HCT116 (cell line): ENCODE data around the gene TEX11. TPM values are rescaled to one million over a fixed set of nuclear protein-coding genes. Genes with fewer than 3 reads are reported as not detected.
"Not testable (repeated sequence)": the region's sequence is repeated elsewhere in the genome, so short reads cannot be mapped to it uniquely, and the experiment has no call there.

ENCODE experiments used
- ATAC-seq: fragments of 200-7000 bp; cut with Tn5 transposase; 2 replicates; pipeline ENCODE4 v1.9.1; 2020; ENCODE audit warnings: mild to moderate bottlenecking, moderate library complexity
- BruUV-seq: library from RNA; stranded (reverse); fragments of 400-500 nt; replicated peaks from 2 replicates; lab custom pipeline; 2021; lab: Mats Ljungman, UMichigan
- CTCF ChIA-PET: fragments of 300-600 bp; sonication (Branson Sonifier 250); formaldehyde crosslinking; loops from one replicate; lab custom pipeline; 2021; ENCODE audit warnings: antibody characterized with exemption; lab: Charles Lee
- POLR2A ChIA-PET: fragments of 300-600, 350-600 bp; sonication (Branson Sonifier 250); formaldehyde crosslinking; loops from one replicate; lab custom pipeline; 2021; ENCODE audit warnings: antibody characterized with exemption; lab: Charles Lee
- RAD21 ChIA-PET, 2 experiments: fragments of 300-600 bp; sonication (Branson Sonifier 250); formaldehyde crosslinking; loops; one replicate each; lab custom pipeline; 2023; ENCODE audit warnings: low total read pairs in 2 of 2; ENCODE audit not compliant: uncharacterized antibody in 2 of 2, unreplicated experiment in 2 of 2, low non-redundant PET in 1 of 2; lab: Charles Lee
- DNase-seq: peaks from one replicate; pipeline ENCODE4 v3.0.0-alpha.2; 2010; ENCODE audit warnings: low read depth, low spot score
- H2AFZ ChIP-seq: fragments of 200-600 bp; shearing (Covaris generic), sonication (generic); 2 replicates; pipeline ENCODE4 v1.6.1; 2017; ENCODE audit warnings: low read depth, mixed run types, mixed read lengths, antibody characterized with exemption, low read length; ENCODE audit not compliant: poor library complexity, severe bottlenecking
- H3K27ac ChIP-seq: 2 replicates; pipeline ENCODE4 v1.5.1; 2012; ENCODE audit warnings: low read depth, low read length
- H3K27me3 ChIP-seq: fragments of 200-600 bp; sonication (generic); 2 replicates; pipeline ENCODE4 v1.6.1; 2016; ENCODE audit warnings: mixed run types, low read length, mixed read lengths; ENCODE audit not compliant: insufficient read depth
- H3K36me3 ChIP-seq, 2 experiments: fragments of 200-500 bp in 1 of 2; fragments of 200-600 bp in 1 of 2; sonication (Bioruptor generic) in 1 of 2; sonication (generic) in 1 of 2; 2 replicates each; pipeline versions ENCODE4 v1.5.1 to v1.6.1; 2014 to 2016; ENCODE audit warnings: low read length in 2 of 2, inconsistent platforms in 1 of 2, mixed read lengths in 1 of 2, mixed run types in 1 of 2; ENCODE audit not compliant: insufficient read depth in 2 of 2, control insufficient read depth in 1 of 2
- H3K4me1 ChIP-seq, 2 experiments: fragments of 200-600 bp in 1 of 2; sonication (generic) in 1 of 2; 2 replicates each; pipeline versions ENCODE4 v1.5.1 to v1.6.1; 2012 to 2017; ENCODE audit warnings: low read length in 2 of 2, inconsistent platforms in 1 of 2, mild to moderate bottlenecking in 1 of 2, mixed read lengths in 1 of 2, mixed run types in 1 of 2, moderate library complexity in 1 of 2; ENCODE audit not compliant: insufficient read depth in 2 of 2, control insufficient read depth in 1 of 2
- H3K4me2 ChIP-seq: fragments of 200-600 bp; sonication (generic); 2 replicates; pipeline ENCODE4 v1.6.1; 2017; ENCODE audit warnings: mixed run types, low read length, mixed read lengths
- H3K4me3 ChIP-seq, 2 experiments: fragments of 200-600 bp in 1 of 2; sonication (generic) in 1 of 2; replicated peaks in 1 of 2; 2 replicates each; pipeline ENCODE4 v1.5.1; 2011 to 2016; ENCODE audit warnings: low read length in 2 of 2, control low read depth in 1 of 2, low read depth in 1 of 2, mild to moderate bottlenecking in 1 of 2, mixed read lengths in 1 of 2, mixed run types in 1 of 2
- H3K79me2 ChIP-seq: fragments of 200-600 bp; sonication (generic); 2 replicates; pipeline ENCODE4 v1.6.1; 2017; ENCODE audit warnings: mild to moderate bottlenecking, mixed run types, low read length, moderate library complexity, mixed read lengths; ENCODE audit not compliant: insufficient read depth
- H3K9ac ChIP-seq: fragments of 200-600 bp; sonication (generic); 2 replicates; pipeline ENCODE4 v1.6.1; 2016; ENCODE audit warnings: low read length, mixed read lengths
- H3K9me2 ChIP-seq: fragments of 200-600 bp; sonication (generic), shearing (Covaris generic); 2 replicates; pipeline ENCODE4 v1.6.1; 2017; ENCODE audit warnings: mixed run types, mild to moderate bottlenecking, moderate library complexity; ENCODE audit not compliant: insufficient read depth
- H3K9me3 ChIP-seq, 2 experiments: fragments of 200-500 bp in 1 of 2; fragments of 200-600 bp in 1 of 2; sonication (Bioruptor generic) in 1 of 2; sonication (generic) in 1 of 2; 2 replicates each; pipeline ENCODE4 v1.6.1; 2014 to 2017; ENCODE audit warnings: low read length in 2 of 2, mixed read lengths in 2 of 2, inconsistent platforms in 1 of 2, low read depth in 1 of 2, mild to moderate bottlenecking in 1 of 2, mixed run types in 1 of 2, moderate library complexity in 1 of 2; ENCODE audit not compliant: control insufficient read depth in 1 of 2, insufficient read depth in 1 of 2
- H4K20me1 ChIP-seq: fragments of 200-600 bp; sonication (generic), shearing (Covaris generic); 2 replicates; pipeline ENCODE4 v1.6.1; 2017; ENCODE audit warnings: mixed run types, mild to moderate bottlenecking, moderate library complexity; ENCODE audit not compliant: insufficient read depth
- ATF3 ChIP-seq: IDR thresholded peaks from 2 replicates; pipeline ENCODE4 v1.6.1; 2012
- CBX3 ChIP-seq: IDR thresholded peaks from 2 replicates; pipeline ENCODE4 v1.6.1; 2012; ENCODE audit warnings: low read depth
- EGR1 ChIP-seq: IDR thresholded peaks from 2 replicates; pipeline ENCODE4 v1.6.1; 2012; ENCODE audit warnings: low read depth
- ELF1 ChIP-seq: IDR thresholded peaks from 2 replicates; pipeline ENCODE4 v1.6.1; 2012; ENCODE audit warnings: low read depth, borderline replicate concordance
- EZH2 ChIP-seq: fragments of 200-600 bp; sonication (generic); IDR thresholded peaks from 2 replicates; pipeline ENCODE4 v1.6.1; 2017; ENCODE audit warnings: antibody characterized with exemption, mixed run types
- EZH2phosphoT487 ChIP-seq: fragments of 200-600 bp; IDR thresholded peaks from 2 replicates; pipeline ENCODE4 v1.6.1; 2018; ENCODE audit warnings: antibody characterized with exemption, borderline replicate concordance
- FOSL1 ChIP-seq: IDR thresholded peaks from 2 replicates; pipeline ENCODE4 v1.6.1; 2012; ENCODE audit warnings: low read depth
- MAX ChIP-seq: IDR thresholded peaks from 2 replicates; pipeline ENCODE4 v1.6.1; 2012
- POLR2A ChIP-seq: IDR thresholded peaks from 2 replicates; pipeline ENCODE4 v1.7.0; 2011; ENCODE audit warnings: borderline replicate concordance; ENCODE audit not compliant: insufficient read depth, insufficient read length; ENCODE audit errors: extremely low read depth
- REST ChIP-seq: IDR thresholded peaks from 2 replicates; pipeline ENCODE4 v1.6.1; 2012; ENCODE audit warnings: low read depth
- SIN3A ChIP-seq: IDR thresholded peaks from 2 replicates; pipeline ENCODE4 v1.6.1; 2012; ENCODE audit warnings: low read depth
- SP1 ChIP-seq: IDR thresholded peaks from 2 replicates; pipeline ENCODE4 v1.6.1; 2012; ENCODE audit warnings: low read depth
- SRF ChIP-seq: IDR thresholded peaks from 2 replicates; pipeline ENCODE4 v1.6.1; 2012; ENCODE audit warnings: low read depth
- TCF7L2 ChIP-seq: IDR thresholded peaks from 2 replicates; pipeline ENCODE4 v1.7.0; 2011; ENCODE audit warnings: borderline replicate concordance, inconsistent platforms; ENCODE audit not compliant: insufficient read depth, insufficient read length; ENCODE audit errors: extremely low read depth
- ZBTB33 ChIP-seq: IDR thresholded peaks from 2 replicates; pipeline ENCODE4 v1.6.1; 2011; ENCODE audit warnings: mild to moderate bottlenecking, low read length, moderate library complexity; ENCODE audit not compliant: insufficient replicate concordance; ENCODE audit errors: extremely low read depth
- ZFX ChIP-seq: fragments of 450-650 bp; IDR thresholded peaks from 2 replicates; pipeline ENCODE4 v1.6.1; 2017
- ZNF274 ChIP-seq: fragments of 200-500 bp; sonication (Bioruptor generic); IDR thresholded peaks from 2 replicates; pipeline ENCODE4 v1.6.1; 2014; ENCODE audit warnings: mild to moderate bottlenecking, low read depth, low read length, inconsistent platforms
- intact Hi-C: fragments of 100-400 bp; cut with micrococcal nuclease; formaldehyde crosslinking; loops from 2 replicates; pipeline ENCODE4 v1.10.0; 2022
- total RNA-seq: library from RNA; stranded (reverse); gene quantifications from one replicate; pipeline ENCODE4 v1.2.1, GENCODE V29; 2021; ENCODE audit not compliant: unreplicated experiment

The TEX11 gene
- total RNA-seq, 1 experiment from 2014 or later = 0.10 TPM

- H3K4me3 ChIP-seq = no peak overlapping the region
- intact Hi-C loops = no loop called here
- no peak overlapping the region for H3K4me2 ChIP-seq
- no peak for TF ChIP-seq MAX
- TF ChIP-seq ATF3 = no peak
- TF ChIP-seq POLR2A = no peak
- no peak for TF ChIP-seq ZBTB33
- TF ChIP-seq EGR1 = no peak
- no peak for TF ChIP-seq REST
- no peak for TF ChIP-seq ZFX
- no peak for TF ChIP-seq SP1
- no peak for TF ChIP-seq ELF1
- TF ChIP-seq SRF = no peak
- TF ChIP-seq EZH2 = no peak
- no peak for TF ChIP-seq TCF7L2
- TF ChIP-seq SIN3A = no peak
- no peak for TF ChIP-seq ZNF274
- no peak for TF ChIP-seq FOSL1
- TF ChIP-seq CBX3 = no peak
- TF ChIP-seq EZH2phosphoT487 = no peak
- no peaks in the 10 kb centered on the region for H3K36me3 ChIP-seq
- ATAC-seq (no peak), DNase-seq (no peak)
- no TSS peak for BruUV-seq
- CTCF ChIA-PET = no interaction called here
- RAD21 ChIA-PET = no interaction called here
- no peaks in the 10 kb centered on the region for H4K20me1 ChIP-seq
- POLR2A ChIA-PET = no interaction called here
- H3K79me2 ChIP-seq = no peaks in the 10 kb centered on the region
- H2AFZ ChIP-seq = no peak overlapping the region
- H3K9ac ChIP-seq = no peak overlapping the region
- H3K27me3 ChIP-seq = no peaks in the 10 kb centered on the region
- H3K9me2 ChIP-seq = no peaks in the 10 kb centered on the region
- H3K27ac ChIP-seq = no peak overlapping the region
- no peaks in the 10 kb centered on the region for H3K4me1 ChIP-seq
- H3K9me3 ChIP-seq = no peaks in the 10 kb centered on the region
These were observed 7.0 kb downstream of the TEX11 start for GRCh38 chrX:70901465-70901864.

GRCh38 chrX:70890441-70890840 is 18.1 kb downstream of the TEX11 start:
- H3K27me3 ChIP-seq, H3K27ac ChIP-seq, H2AFZ ChIP-seq, H3K36me3 ChIP-seq, H3K9ac ChIP-seq, intact Hi-C loops, BruUV-seq, H3K4me2 ChIP-seq, ATAC-seq, H3K4me1 ChIP-seq, H3K79me2 ChIP-seq, H3K9me3 ChIP-seq, RAD21 ChIA-PET, H3K4me3 ChIP-seq, H4K20me1 ChIP-seq, POLR2A ChIA-PET, H3K9me2 ChIP-seq, CTCF ChIA-PET, DNase-seq: not testable (repeated sequence)
